ENCODE measurements around the gene C4B.
"Not testable (repeated sequence)": the region's sequence is repeated elsewhere in the genome, so short reads cannot be mapped to it uniquely, and the experiment has no call there.

Gene C4B

GRCh38 chr6:31977816-31978431 is 36.7 kb upstream of the C4B start:
- TF ChIP-seq CTCF (IDR thresholded peaks at IDR 0.05; ENCODE audit: low read depth, low read length) = no peak
- DNase-seq (ENCODE audit: low read depth in 2 of 2) = no peak
- H3K4me3 ChIP-seq (replicated peaks in 1 of 2; ENCODE audit: low read depth in 2 of 2, low read length in 2 of 2) = no peak overlapping the region

GRCh38 chr6:31978831-31979230 is 35.8 kb upstream of the C4B start:
- H3K4me3 ChIP-seq (replicated peaks in 1 of 2; ENCODE audit: low read depth in 2 of 2, low read length in 2 of 2) = no peak overlapping the region
- DNase-seq (ENCODE audit: low read depth in 2 of 2) = no peak
- TF ChIP-seq CTCF (IDR thresholded peaks at IDR 0.05; ENCODE audit: low read depth, low read length) = no peak

GRCh38 chr6:31979238-31979898 is 35.2 kb upstream of the C4B start:
- DNase-seq (ENCODE audit: low read depth in 2 of 2) = no peak
- no peak overlapping the region for H3K4me3 ChIP-seq (replicated peaks in 1 of 2; ENCODE audit: low read depth in 2 of 2, low read length in 2 of 2)
- TF ChIP-seq CTCF (IDR thresholded peaks at IDR 0.05; ENCODE audit: low read depth, low read length) = no peak

GRCh38 chr6:31980195-31980876 is 34.3 kb upstream of the C4B start:
- not testable (repeated sequence) for DNase-seq (ENCODE audit: low read depth in 2 of 2); H3K4me3 ChIP-seq (replicated peaks in 1 of 2; ENCODE audit: low read depth in 2 of 2, low read length in 2 of 2)

- not testable (repeated sequence) for H3K4me3 ChIP-seq (replicated peaks in 1 of 2; ENCODE audit: low read depth in 2 of 2, low read length in 2 of 2); DNase-seq (ENCODE audit: low read depth in 2 of 2)
Measured at GRCh38 chr6:31980998-31981397, 33.6 kb upstream of the C4B start.

GRCh38 chr6:31981744-31982143 is 32.9 kb upstream of the C4B start, which contains the start of gene C4A:
Gene C4A (plus strand): TSS chr6:31982057. CDS start chr6:31982108, 51 bp downstream.
- not testable (repeated sequence) for DNase-seq (ENCODE audit: low read depth in 2 of 2)

GRCh38 chr6:31989363-31989762 is 25.2 kb upstream of the C4B start:
- not testable (repeated sequence) for DNase-seq (ENCODE audit: low read depth in 2 of 2); H3K4me3 ChIP-seq (replicated peaks in 1 of 2; ENCODE audit: low read depth in 2 of 2, low read length in 2 of 2)

More at GRCh38 chr6:31981744-31982143, 32.9 kb upstream of the C4B start, which contains the start of gene C4A:
- H3K4me3 ChIP-seq (replicated peaks in 1 of 2; ENCODE audit: low read depth in 2 of 2, low read length in 2 of 2) = not testable (repeated sequence)

GRCh38 chr6:31994421-31994820 is 20.2 kb upstream of the C4B start:
- H3K4me3 ChIP-seq (replicated peaks in 1 of 2; ENCODE audit: low read depth in 2 of 2, low read length in 2 of 2); DNase-seq (ENCODE audit: low read depth in 2 of 2): not testable (repeated sequence)

- not testable (repeated sequence) for DNase-seq (ENCODE audit: low read depth in 2 of 2); H3K4me3 ChIP-seq (replicated peaks in 1 of 2; ENCODE audit: low read depth in 2 of 2, low read length in 2 of 2)
Measured at GRCh38 chr6:31996385-31996784, 18.2 kb upstream of the C4B start.

GRCh38 chr6:32002546-32003268 is 11.9 kb upstream of the C4B start:
- not testable (repeated sequence) for H3K4me3 ChIP-seq (replicated peaks in 1 of 2; ENCODE audit: low read depth in 2 of 2, low read length in 2 of 2); DNase-seq (ENCODE audit: low read depth in 2 of 2)

- not testable (repeated sequence) for DNase-seq (ENCODE audit: low read depth in 2 of 2); H3K4me3 ChIP-seq (replicated peaks in 1 of 2; ENCODE audit: low read depth in 2 of 2, low read length in 2 of 2)
Measured at GRCh38 chr6:32003301-32003700, 11.3 kb upstream of the C4B start.

GRCh38 chr6:32004393-32004792 is 10.2 kb upstream of the C4B start:
- not testable (repeated sequence) for H3K4me3 ChIP-seq (replicated peaks in 1 of 2; ENCODE audit: low read depth in 2 of 2, low read length in 2 of 2); DNase-seq (ENCODE audit: low read depth in 2 of 2)

- DNase-seq (ENCODE audit: low read depth in 2 of 2) = not testable (repeated sequence)
Measured at GRCh38 chr6:32004864-32005537, 9.6 kb upstream of the C4B start.

GRCh38 chr6:32005538-32005880 is 9.1 kb upstream of the C4B start:
- not testable (repeated sequence) for H3K4me3 ChIP-seq (replicated peaks in 1 of 2; ENCODE audit: low read depth in 2 of 2, low read length in 2 of 2); DNase-seq (ENCODE audit: low read depth in 2 of 2)

More at GRCh38 chr6:32004864-32005537, 9.6 kb upstream of the C4B start:
- not testable (repeated sequence) for H3K4me3 ChIP-seq (replicated peaks in 1 of 2; ENCODE audit: low read depth in 2 of 2, low read length in 2 of 2)

Measured in cardiac fibroblast (primary cell).